DND-41 (cell line): ENCODE results near the gene OXNAD1.

ENCODE experiments used
- ATAC-seq: fragments of 200-7000 bp; cut with Tn5 transposase; 3 replicates; pipeline ENCODE4 v1.9.1; 2021; ENCODE audit warnings: low read depth; ENCODE audit not compliant: insufficient read depth
- DNase-seq: peaks from one replicate; pipeline ENCODE4 v3.0.0-alpha.2; 2020
- H2AFZ ChIP-seq: 2 replicates; pipeline ENCODE4 v1.6.0; 2012; ENCODE audit warnings: low read depth, low read length
- H3K27ac ChIP-seq: 2 replicates; pipeline ENCODE4 v1.5.1; 2012; ENCODE audit warnings: low read length, inconsistent platforms
- H3K27me3 ChIP-seq: fragments of 200-600 bp; sonication (generic); 2 replicates; pipeline ENCODE4 v1.6.0; 2012; ENCODE audit warnings: low read length, mild to moderate bottlenecking, inconsistent platforms; ENCODE audit not compliant: insufficient read depth, poor library complexity
- H3K36me3 ChIP-seq: 2 replicates; pipeline ENCODE4 v1.5.1; 2012; ENCODE audit warnings: low read length, inconsistent platforms; ENCODE audit not compliant: insufficient read depth
- H3K4me1 ChIP-seq: 2 replicates; pipeline ENCODE4 v1.5.1; 2012; ENCODE audit warnings: mild to moderate bottlenecking, low read length; ENCODE audit not compliant: insufficient read depth
- H3K4me2 ChIP-seq: 2 replicates; pipeline ENCODE4 v1.6.0; 2012; ENCODE audit warnings: mild to moderate bottlenecking, moderate library complexity, low read length, inconsistent platforms; ENCODE audit not compliant: insufficient read depth
- H3K4me3 ChIP-seq, 2 experiments: fragments of 200-600 bp in 1 of 2; shearing (Covaris generic) in 1 of 2; 2 replicates each; pipeline ENCODE4 v1.5.1; 2012 to 2016; ENCODE audit warnings: inconsistent platforms in 2 of 2, low read length in 2 of 2, mild to moderate bottlenecking in 2 of 2, low read depth in 1 of 2, moderate library complexity in 1 of 2
- H3K79me2 ChIP-seq: 2 replicates; pipeline ENCODE4 v1.6.0; 2012; ENCODE audit warnings: low read length, inconsistent platforms; ENCODE audit not compliant: insufficient read depth
- H3K9ac ChIP-seq: 2 replicates; pipeline ENCODE4 v1.6.0; 2012; ENCODE audit warnings: low read depth, mild to moderate bottlenecking, inconsistent platforms, low read length, moderate library complexity
- H3K9me3 ChIP-seq: 2 replicates; pipeline ENCODE4 v1.5.1; 2012; ENCODE audit warnings: low read length, moderate library complexity, mild to moderate bottlenecking, inconsistent platforms; ENCODE audit not compliant: insufficient read depth, severe bottlenecking
- H4K20me1 ChIP-seq: 2 replicates; pipeline ENCODE4 v1.6.0; 2012; ENCODE audit warnings: low read length; ENCODE audit not compliant: insufficient read depth
- CTCF ChIP-seq: IDR thresholded peaks from 2 replicates; pipeline ENCODE4 v1.5.1; 2012; ENCODE audit warnings: borderline replicate concordance, low read length, moderate library complexity, mild to moderate bottlenecking; ENCODE audit not compliant: poor library complexity, severe bottlenecking; ENCODE audit errors: extremely low read depth
- EZH2 ChIP-seq: IDR thresholded peaks from 3 replicates; pipeline ENCODE4 v1.6.1; 2012; ENCODE audit warnings: borderline replicate concordance, low read depth, mild to moderate bottlenecking, moderate library complexity, low read length, inconsistent platforms; ENCODE audit not compliant: severe bottlenecking

OXNAD1 gene

GRCh38 chr3:16303037-16303575, 38.1 kb downstream of the OXNAD1 start:
- Histone ChIP-seq H3K79me2 (peaks cover 63% of the 10 kb centered on the region), H3K27ac (peak overlapping the region; percentile 95), H2AFZ (no peak overlapping the region; the same call in 1 of the 2 replicates), H3K27me3 (no peaks in the 10 kb centered on the region), H3K9ac (peak overlapping the region; percentile 61), H3K4me2 (peak overlapping the region; percentile 57), H3K4me3 (peak overlapping the region in 1 of 2 experiments; percentile 48; a peak in 2 of 4 replicates), H4K20me1 (no peaks in the 10 kb centered on the region), H3K4me1 (peaks cover 98% of the 10 kb centered on the region), H3K9me3 (no peaks in the 10 kb centered on the region), H3K36me3 (peaks cover 57% of the 10 kb centered on the region)
- ATAC-seq: no peak
- TF ChIP-seq EZH2 (no peak), CTCF (no peak)
- DNase-seq: no peak

GRCh38 chr3:16304061-16305010, 39.3 kb downstream of the OXNAD1 start:
- H3K4me2 ChIP-seq: peak overlapping the region; percentile 57
- DNase-seq (no peak), ATAC-seq (no peak)
- no peak overlapping the region for H2AFZ ChIP-seq
- H3K9ac ChIP-seq: peak overlapping the region; percentile 61
- no peak for TF ChIP-seq EZH2
- no peak for TF ChIP-seq CTCF
- H3K79me2 ChIP-seq: peaks cover 68% of the 10 kb centered on the region
- H3K27me3 ChIP-seq: no peaks in the 10 kb centered on the region
- peaks cover 50% of the 10 kb centered on the region for H3K36me3 ChIP-seq
- peaks cover 98% of the 10 kb centered on the region for H3K4me1 ChIP-seq
- no peaks in the 10 kb centered on the region for H3K9me3 ChIP-seq
- no peaks in the 10 kb centered on the region for H4K20me1 ChIP-seq
- H3K4me3 ChIP-seq: peak overlapping the region in 1 of 2 experiments; percentile 45; a peak in 2 of 4 replicates
- peak overlapping the region; percentile 95 for H3K27ac ChIP-seq

- H2AFZ ChIP-seq: no peak overlapping the region
- H3K36me3 ChIP-seq: peaks cover 50% of the 10 kb centered on the region
- H3K4me2 ChIP-seq: peak overlapping the region; percentile 57
- ATAC-seq (no peak), DNase-seq (no peak)
- TF ChIP-seq CTCF: no peak
- no peak for TF ChIP-seq EZH2
- H3K4me3 ChIP-seq: peak overlapping the region in 1 of 2 experiments; percentile 45; a peak in 2 of 4 replicates
- peaks cover 98% of the 10 kb centered on the region for H3K4me1 ChIP-seq
- peak overlapping the region; percentile 61 for H3K9ac ChIP-seq
- no peaks in the 10 kb centered on the region for H4K20me1 ChIP-seq
- H3K27me3 ChIP-seq: no peaks in the 10 kb centered on the region
- H3K79me2 ChIP-seq: peaks cover 72% of the 10 kb centered on the region
- no peaks in the 10 kb centered on the region for H3K9me3 ChIP-seq
- peak overlapping the region; percentile 95 for H3K27ac ChIP-seq
Observed at GRCh38 chr3:16305111-16305541, 40.1 kb downstream of the OXNAD1 start.
